GM12872 (cell line): ENCODE measurements around the gene LHFPL3.

Experiments used
- TF ChIP-seq, protein P1 (sequence below): IDR thresholded peaks from 3 replicates; pipeline ENCODE4 v1.5.1; 2011; ENCODE audit warnings: low read depth, mild to moderate bottlenecking, low read length, moderate library complexity; ENCODE audit not compliant: insufficient read depth

LHFPL3 gene

GRCh38 chr7:104480529-104480928 lies 152.1 kb downstream of the LHFPL3 start:
- TF ChIP-seq, protein P1, sequence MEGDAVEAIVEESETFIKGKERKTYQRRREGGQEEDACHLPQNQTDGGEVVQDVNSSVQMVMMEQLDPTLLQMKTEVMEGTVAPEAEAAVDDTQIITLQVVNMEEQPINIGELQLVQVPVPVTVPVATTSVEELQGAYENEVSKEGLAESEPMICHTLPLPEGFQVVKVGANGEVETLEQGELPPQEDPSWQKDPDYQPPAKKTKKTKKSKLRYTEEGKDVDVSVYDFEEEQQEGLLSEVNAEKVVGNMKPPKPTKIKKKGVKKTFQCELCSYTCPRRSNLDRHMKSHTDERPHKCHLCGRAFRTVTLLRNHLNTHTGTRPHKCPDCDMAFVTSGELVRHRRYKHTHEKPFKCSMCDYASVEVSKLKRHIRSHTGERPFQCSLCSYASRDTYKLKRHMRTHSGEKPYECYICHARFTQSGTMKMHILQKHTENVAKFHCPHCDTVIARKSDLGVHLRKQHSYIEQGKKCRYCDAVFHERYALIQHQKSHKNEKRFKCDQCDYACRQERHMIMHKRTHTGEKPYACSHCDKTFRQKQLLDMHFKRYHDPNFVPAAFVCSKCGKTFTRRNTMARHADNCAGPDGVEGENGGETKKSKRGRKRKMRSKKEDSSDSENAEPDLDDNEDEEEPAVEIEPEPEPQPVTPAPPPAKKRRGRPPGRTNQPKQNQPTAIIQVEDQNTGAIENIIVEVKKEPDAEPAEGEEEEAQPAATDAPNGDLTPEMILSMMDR = no peak

DNA sequence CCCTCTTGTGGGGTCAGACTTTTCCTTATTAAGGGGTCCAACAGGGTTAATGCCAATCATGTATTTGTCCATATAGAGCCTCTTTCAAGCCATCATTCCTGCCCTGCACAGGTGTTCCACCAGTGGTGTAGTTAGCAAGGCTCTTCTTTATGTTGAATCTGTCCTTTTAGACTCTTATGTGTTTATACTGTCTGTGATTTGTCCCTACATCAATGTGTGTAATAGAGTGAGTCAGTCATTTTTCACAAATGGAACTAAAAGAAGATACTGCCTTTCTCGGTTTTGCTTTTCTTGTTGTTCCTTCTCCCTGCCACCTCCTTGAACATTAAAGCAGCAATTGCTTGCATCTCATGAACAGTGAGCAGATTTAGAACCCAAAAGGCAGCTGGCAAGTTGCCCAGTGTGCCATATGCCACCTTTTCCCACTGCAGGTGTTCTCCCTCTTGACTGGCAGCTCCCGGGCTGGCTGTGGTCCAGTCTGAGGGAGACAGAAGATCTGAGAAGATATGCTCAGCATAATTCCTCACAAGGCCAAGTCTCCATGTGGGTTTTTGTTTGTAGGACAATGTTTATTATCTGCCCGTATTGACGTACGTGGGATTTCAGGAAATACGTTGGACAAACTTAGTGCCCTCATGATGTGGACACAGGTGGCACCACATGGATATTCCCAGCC lies 154.1 kb downstream of the LHFPL3 start:
- TF ChIP-seq, protein P1 = no peak

- TF ChIP-seq, protein P1 = no peak
These were observed 158.5 kb downstream of the LHFPL3 start for GRCh38 chr7:104486931-104487330.

GRCh38 chr7:104487642-104488041 lies 159.2 kb downstream of the LHFPL3 start:
- TF ChIP-seq, protein P1 = no peak

- TF ChIP-seq, protein P1 = no peak
These were observed 169.1 kb downstream of the LHFPL3 start for GRCh38 chr7:104497379-104497967.

DNA sequence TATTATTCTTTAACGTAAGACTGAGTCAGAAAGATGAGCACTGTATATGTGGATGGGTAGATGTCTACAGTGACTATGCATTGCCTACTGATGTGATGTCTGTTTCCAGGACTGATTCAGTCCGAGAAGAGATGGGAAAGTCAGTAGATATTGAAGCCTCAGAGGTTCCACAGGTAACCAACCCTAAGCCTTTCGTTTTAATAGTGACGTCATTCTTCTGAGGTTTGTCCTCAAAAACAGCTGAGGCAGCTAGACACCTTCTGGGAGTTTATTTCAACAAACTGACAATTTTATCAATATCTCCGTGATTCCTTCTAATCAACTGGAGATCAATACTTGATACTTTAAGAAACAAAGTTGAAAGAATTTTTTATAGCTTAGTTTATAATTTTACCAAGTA lies 171.6 kb downstream of the LHFPL3 start:
- TF ChIP-seq, protein P1 = no peak

DNA sequence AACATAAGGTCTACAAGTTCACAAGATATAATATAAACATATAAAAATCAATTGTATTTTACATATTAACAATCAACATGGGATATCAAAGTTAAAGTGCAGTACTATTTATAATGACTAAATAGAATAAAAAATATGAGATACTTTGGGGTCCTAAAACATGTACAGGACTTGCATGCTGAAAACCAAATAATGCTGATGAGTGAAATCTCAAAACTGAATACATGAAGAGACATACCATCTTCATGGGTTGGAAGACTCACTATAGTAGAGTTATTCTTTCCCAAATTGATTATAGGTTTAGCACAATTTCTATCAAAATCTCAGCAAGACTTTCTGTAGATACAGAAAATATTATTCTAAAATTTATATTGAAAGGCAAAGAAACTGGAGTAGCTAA lies 181.5 kb downstream of the LHFPL3 start:
- TF ChIP-seq, protein P1 = no peak
